ENCODE measurements around the gene RPL35. TPM values are rescaled to one million over a fixed set of nuclear protein-coding genes. Genes with fewer than 3 reads are reported as not detected.

The RPL35 gene
- total RNA-seq, result 1,000 to 10,000 TPM; 1,912 to 2,066 TPM

DNA sequence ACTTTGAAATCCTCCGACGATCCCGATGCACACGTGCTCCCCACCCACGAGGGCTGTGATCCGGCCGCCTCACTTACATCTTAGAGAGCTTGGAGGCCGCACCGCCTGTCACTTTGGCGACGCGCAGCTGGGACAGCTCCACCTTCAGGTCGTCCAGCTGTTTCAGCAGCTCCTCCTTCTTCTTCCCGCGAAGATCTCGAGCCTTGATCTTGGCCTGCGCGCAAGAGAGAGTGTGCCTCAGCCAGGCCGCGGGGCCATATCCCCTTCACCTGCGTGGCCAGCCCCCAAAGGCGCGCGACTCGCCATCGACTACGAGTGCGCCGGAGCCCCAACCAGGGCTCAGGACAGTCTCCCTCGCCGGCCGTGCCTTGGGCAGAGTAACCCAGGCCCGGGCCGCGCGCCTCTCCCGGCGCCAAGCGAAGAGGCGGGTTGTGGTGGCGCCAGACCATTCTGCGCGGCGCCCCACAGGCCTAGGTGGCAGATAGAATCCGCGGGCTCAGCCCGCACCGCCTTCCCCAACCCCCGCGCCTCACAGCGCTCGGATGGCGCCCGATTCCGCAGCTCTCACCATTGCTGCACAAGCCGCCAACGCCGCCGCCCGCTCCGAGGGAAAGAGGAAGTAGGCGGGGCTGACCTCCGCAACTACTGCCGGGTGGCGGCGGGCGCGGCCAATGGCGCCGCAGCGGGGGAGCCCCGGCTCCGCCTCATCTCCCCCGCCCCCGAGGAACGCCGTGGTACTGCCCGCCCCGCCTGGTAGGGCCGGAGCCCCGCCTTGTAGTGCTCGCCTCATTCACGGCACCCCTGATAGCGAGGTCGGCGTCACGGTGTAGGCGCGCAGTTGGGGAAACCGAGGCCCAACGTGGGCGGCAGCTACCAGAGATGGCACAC, at the start of gene RPL35, which contains the start of gene ARPC5L:
Gene RPL35, minus strand, starts transcription at position 616 of the 888 bp plus-strand sequence. Its CDS starts 45 bp downstream, at position 571.
Gene ARPC5L, plus strand, starts transcription at position 789 of the 888 bp plus-strand sequence. CDS start 7,161 bp downstream, outside the sequence.
- DNase-seq (ENCODE audit: low spot score in 2 of 2) (peak; percentile 96), ATAC-seq (peak; percentile 97)
- Mint-ChIP-seq H3K36me3 (peaks cover 37 to 38% of the 10 kb centered on the region in 2 donors), H3K9me3 (no peaks in the 10 kb centered on the region), H3K27ac (peak within 1 kb of the TSS; percentile 98)

GRCh38 chr9:124908098-124908497, 46.3 kb upstream of the RPL35 start:
- Mint-ChIP-seq H3K9me3 (no peaks in the 10 kb centered on the region), H3K27ac (no peak overlapping the region), H3K36me3 (peaks cover 12 to 14% of the 10 kb centered on the region in 2 donors)

DNA sequence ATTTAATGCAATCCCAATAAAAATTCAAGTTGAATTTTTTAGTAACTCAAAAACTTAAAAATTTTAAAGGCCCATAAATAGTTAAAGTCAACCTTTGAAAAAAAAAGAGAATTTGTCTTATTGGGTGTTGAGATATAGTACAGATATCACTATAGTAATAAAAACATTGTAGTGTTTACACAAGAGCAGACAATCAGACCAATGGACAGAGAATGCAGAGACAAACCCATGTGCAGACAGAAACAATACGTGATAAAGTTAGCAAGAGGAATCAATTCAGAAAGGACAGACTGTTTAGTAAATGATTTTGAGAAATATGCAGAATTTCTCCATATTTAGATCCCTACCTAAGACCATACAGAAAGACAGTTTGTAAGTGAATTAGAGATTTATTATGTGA, 45.2 kb upstream of the RPL35 start:
- Mint-ChIP-seq H3K9me3 (no peaks in the 10 kb centered on the region), H3K36me3 (peaks cover 10 to 14% of the 10 kb centered on the region in 2 donors), H3K27ac (no peak overlapping the region)
- no peak for DNase-seq (ENCODE audit: low spot score in 2 of 2)
- ATAC-seq, result no peak

More at GRCh38 chr9:124908098-124908497, 46.3 kb upstream of the RPL35 start:
- ATAC-seq, result no peak
- no peak for DNase-seq (ENCODE audit: low spot score in 2 of 2)

- no peak for ATAC-seq
- no peaks in the 10 kb centered on the region for H3K9me3 Mint-ChIP-seq
- DNase-seq (ENCODE audit: low spot score in 2 of 2), result no peak
- H3K36me3 Mint-ChIP-seq, result peaks cover 13 to 21% of the 10 kb centered on the region in 2 donors
- no peak overlapping the region for H3K27ac Mint-ChIP-seq
Observed at GRCh38 chr9:124899845-124900244, 38.1 kb upstream of the RPL35 start.

GRCh38 chr9:124897570-124898460, 36.1 kb upstream of the RPL35 start:
- Mint-ChIP-seq H3K36me3 (peaks cover 21 to 30% of the 10 kb centered on the region in 2 donors), H3K9me3 (no peaks in the 10 kb centered on the region), H3K27ac (no peak overlapping the region)
- ATAC-seq (no peak), DNase-seq (ENCODE audit: low spot score in 2 of 2) (no peak)

DNA sequence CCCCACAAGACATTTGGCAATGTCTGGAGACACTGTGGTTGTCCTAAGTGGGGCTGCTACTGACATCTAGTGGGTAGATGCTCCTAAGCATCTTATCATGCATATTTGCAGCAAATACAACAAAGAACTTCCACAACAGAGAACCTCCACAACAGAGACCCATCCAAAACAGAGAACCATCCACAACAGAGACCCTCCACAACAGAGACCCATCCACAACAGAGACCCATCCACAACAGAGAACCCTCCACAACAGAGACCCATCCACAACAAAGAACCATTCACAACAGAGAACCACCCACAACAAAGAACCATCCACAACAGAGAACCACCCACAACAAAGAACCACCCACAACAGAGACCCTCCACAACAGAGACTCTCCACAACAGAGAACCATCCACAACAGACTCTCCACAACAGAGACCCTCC, 33.0 kb upstream of the RPL35 start:
- ATAC-seq, result peak in 1 of 2 donors; percentile 48
- Mint-ChIP-seq H3K9me3 (no peaks in the 10 kb centered on the region), H3K36me3 (peaks cover 27 to 36% of the 10 kb centered on the region in 2 donors), H3K27ac (peak overlapping the region; percentile 47 to 83)
- no peak for DNase-seq (ENCODE audit: low spot score in 2 of 2)

DNA sequence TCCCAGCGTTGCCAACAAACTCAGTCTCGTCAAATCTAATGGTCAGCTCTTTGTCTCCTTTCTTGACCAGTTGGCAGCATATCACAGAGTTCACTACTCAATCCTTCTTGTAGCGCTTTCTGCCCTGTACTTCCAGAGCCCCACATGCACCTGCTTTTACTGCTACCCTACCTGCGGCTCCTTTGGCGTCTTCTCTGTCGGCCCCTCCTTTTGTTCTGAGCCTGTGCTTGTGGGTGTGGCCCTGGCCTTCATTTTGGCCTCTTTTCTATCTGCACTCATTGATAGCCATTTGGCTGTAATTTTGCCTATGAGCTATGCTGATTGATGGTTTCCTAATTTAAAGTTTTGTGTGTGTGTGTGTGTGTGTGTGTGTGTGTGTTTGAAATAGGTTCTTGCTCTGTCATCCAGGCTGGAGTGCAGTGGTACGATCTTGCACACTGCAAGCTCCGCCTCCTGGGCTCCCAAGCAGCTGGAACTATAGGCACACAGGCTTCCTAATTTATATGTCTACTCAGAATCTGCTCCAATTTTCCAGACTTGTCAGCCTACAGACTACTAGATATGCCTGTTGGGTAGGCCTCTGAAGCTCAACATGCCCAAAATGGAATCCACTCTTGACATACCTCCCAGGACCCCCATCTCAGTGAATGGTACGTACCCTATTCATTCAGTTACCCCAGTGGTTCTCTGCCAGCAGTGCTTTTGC, 32.4 kb upstream of the RPL35 start:
- Mint-ChIP-seq H3K9me3 (no peaks in the 10 kb centered on the region), H3K27ac (peak overlapping the region in 1 of 2 donors; percentile 83), H3K36me3 (peaks cover 26 to 37% of the 10 kb centered on the region in 2 donors)
- no peak for ATAC-seq
- no peak for DNase-seq (ENCODE audit: low spot score in 2 of 2)

DNA sequence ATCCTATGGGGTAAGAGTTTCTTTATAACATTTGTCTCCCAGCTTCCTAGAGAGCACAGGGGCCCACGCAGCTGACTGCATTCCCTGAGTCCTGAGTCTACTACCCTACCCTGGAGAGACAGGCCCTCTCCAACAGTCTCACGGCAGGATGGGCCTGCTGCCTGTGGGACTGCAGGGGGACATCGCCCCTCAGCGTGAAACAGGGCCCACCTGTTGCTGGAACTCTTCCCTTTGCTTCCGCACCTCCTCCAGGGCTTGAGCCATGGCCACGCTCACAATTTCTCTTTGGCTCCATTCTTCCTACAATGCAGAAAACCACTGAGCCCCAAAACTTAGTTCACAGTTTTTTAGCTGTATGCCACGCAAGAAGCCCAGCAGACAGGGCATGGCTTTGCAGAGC, 28.4 kb upstream of the RPL35 start:
- Mint-ChIP-seq H3K36me3 (peaks cover 10 to 57% of the 10 kb centered on the region in 2 donors), H3K27ac (no peak overlapping the region), H3K9me3 (no peaks in the 10 kb centered on the region)
- DNase-seq (ENCODE audit: low spot score in 2 of 2), result no peak
- no peak for ATAC-seq

- no peak overlapping the region for H3K27ac Mint-ChIP-seq
- H3K36me3 Mint-ChIP-seq, result peaks cover 10 to 45% of the 10 kb centered on the region in 2 donors
- DNase-seq (ENCODE audit: low spot score in 2 of 2) (no peak), ATAC-seq (no peak)
- H3K9me3 Mint-ChIP-seq, result no peaks in the 10 kb centered on the region
Observed at GRCh38 chr9:124889006-124889405, 27.2 kb upstream of the RPL35 start.

DNA sequence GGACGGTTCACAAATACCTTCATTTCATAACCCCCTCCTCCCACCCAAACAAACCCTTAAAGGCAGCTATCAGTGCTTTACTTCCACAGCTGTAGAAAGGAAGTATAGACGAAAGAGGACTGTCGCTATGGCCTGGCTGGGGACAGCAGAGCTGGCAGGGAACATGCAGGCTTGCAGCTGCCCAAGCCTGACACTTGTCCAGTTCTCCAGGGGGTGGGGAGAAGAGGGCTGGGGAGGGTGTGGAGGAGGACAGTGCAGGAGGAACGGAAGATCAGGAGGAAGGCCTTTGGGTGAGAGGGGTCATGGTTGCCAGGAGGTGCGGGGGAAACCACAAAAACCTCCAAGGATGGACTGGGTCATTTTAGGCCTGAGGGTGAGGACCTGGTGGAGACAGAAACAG, 26.1 kb upstream of the RPL35 start:
- H3K27ac Mint-ChIP-seq, result no peak overlapping the region
- no peaks in the 10 kb centered on the region for H3K9me3 Mint-ChIP-seq
- DNase-seq (ENCODE audit: low spot score in 2 of 2), result no peak
- no peak for ATAC-seq
- peaks cover 10 to 37% of the 10 kb centered on the region in 2 donors for H3K36me3 Mint-ChIP-seq

- DNase-seq (ENCODE audit: low spot score in 2 of 2) (no peak), ATAC-seq (no peak)
- Mint-ChIP-seq H3K36me3 (peaks cover 10 to 37% of the 10 kb centered on the region in 2 donors), H3K27ac (peak overlapping the region in 1 of 2 donors; percentile 27), H3K9me3 (no peaks in the 10 kb centered on the region)
Observed at GRCh38 chr9:124886866-124887492, 25.2 kb upstream of the RPL35 start.

GRCh38 chr9:124886461-124886860, 24.7 kb upstream of the RPL35 start:
- Mint-ChIP-seq H3K36me3 (peaks cover 10 to 37% of the 10 kb centered on the region in 2 donors), H3K27ac (peak overlapping the region in 1 of 2 donors; percentile 27)

DNA sequence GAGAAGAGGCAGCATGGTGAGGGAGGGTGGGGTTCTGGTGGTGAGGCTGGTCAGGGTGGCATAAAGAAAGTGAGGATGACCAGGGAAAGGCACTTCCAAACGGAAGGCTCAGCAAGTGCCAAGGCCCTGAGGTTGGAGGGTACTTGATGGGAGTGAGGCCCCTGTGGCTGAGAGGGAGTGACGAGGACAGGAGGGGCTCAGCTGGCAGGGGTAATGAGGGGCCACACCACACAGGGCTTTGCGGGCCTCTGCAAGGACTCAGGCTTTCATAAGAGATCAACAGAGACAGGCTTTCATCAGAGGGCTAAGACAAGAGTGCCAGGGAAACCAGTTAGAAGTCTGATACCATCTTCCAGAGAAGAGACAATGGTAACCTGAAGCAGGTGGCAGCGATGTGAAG, 23.8 kb upstream of the RPL35 start:
- peak overlapping the region in 1 of 2 donors; percentile 17 for H3K27ac Mint-ChIP-seq
- ATAC-seq (no peak), DNase-seq (ENCODE audit: low spot score in 2 of 2) (no peak)
- H3K9me3 Mint-ChIP-seq, result no peaks in the 10 kb centered on the region
- peaks cover 5 to 35% of the 10 kb centered on the region in 2 donors for H3K36me3 Mint-ChIP-seq

More at GRCh38 chr9:124886461-124886860, 24.7 kb upstream of the RPL35 start:
- no peaks in the 10 kb centered on the region for H3K9me3 Mint-ChIP-seq
- ATAC-seq (no peak), DNase-seq (ENCODE audit: low spot score in 2 of 2) (no peak)

GRCh38 chr9:124884376-124884775, 22.6 kb upstream of the RPL35 start:
- Mint-ChIP-seq H3K9me3 (no peaks in the 10 kb centered on the region), H3K36me3 (peaks cover 0 to 27% of the 10 kb centered on the region in 2 donors), H3K27ac (peak overlapping the region in 1 of 2 donors; percentile 20)
- ATAC-seq (no peak), DNase-seq (ENCODE audit: low spot score in 2 of 2) (no peak)

DNA sequence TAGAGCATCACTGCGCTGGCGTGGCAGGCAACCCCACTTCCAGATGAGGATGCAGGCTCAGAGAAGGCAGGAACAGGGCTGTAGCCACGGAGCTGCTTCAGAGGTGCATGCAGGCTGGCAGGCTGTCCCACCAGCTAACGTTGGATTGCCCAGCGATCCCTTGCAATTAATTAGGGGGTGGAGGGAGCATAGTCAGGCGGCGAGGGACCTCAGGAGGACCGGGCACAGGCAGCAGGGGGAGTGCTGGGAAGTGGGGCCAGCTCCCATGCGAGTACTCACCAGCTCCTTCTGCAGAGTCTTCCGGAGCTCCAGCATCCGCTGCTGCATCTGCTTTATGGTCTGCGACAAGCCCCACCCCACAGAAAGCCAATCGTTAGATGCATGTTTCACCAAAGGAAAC, 20.5 kb upstream of the RPL35 start:
- Mint-ChIP-seq H3K27ac (no peak overlapping the region), H3K9me3 (no peaks in the 10 kb centered on the region), H3K36me3 (peaks cover under 1 to 18% of the 10 kb centered on the region in 2 donors)
- ATAC-seq (peak in 1 of 2 donors; percentile 16), DNase-seq (ENCODE audit: low spot score in 2 of 2) (no peak)
